Measurements from ENCODE around the gene COLEC11. TPM values are rescaled to one million over a fixed set of nuclear protein-coding genes. Genes with fewer than 3 reads are reported as not detected.

COLEC11 gene
- total RNA-seq, 1 donor from 2014 or later = 0.26 TPM

- DNase-seq (ENCODE audit: low read depth) (no peak), FAIRE-seq (no peak)
- Histone ChIP-seq H3K27me3 (ENCODE audit: control insufficient read depth, insufficient read depth, low read length) (peaks cover 5% of the 10 kb centered on the region), H3K36me3 (ENCODE audit: control insufficient read depth, insufficient read depth, low read length) (no peaks in the 10 kb centered on the region), H3K4me3 (ENCODE audit: low read depth, low read length) (no peak overlapping the region)
- no peak for TF ChIP-seq CTCF (IDR thresholded peaks at IDR 0.05; ENCODE audit: insufficient read depth, low read length, severe bottlenecking)
These were observed 41.8 kb downstream of the COLEC11 start for GRCh38 chr2:3636586-3637310.

- FAIRE-seq (no peak), DNase-seq (ENCODE audit: low read depth) (no peak)
- Histone ChIP-seq H3K36me3 (ENCODE audit: control insufficient read depth, insufficient read depth, low read length) (no peaks in the 10 kb centered on the region), H3K4me3 (ENCODE audit: low read depth, low read length) (no peak overlapping the region), H3K27me3 (ENCODE audit: control insufficient read depth, insufficient read depth, low read length) (peaks cover 5% of the 10 kb centered on the region)
- TF ChIP-seq CTCF (IDR thresholded peaks at IDR 0.05; ENCODE audit: insufficient read depth, low read length, severe bottlenecking) = no peak
These were observed 42.4 kb downstream of the COLEC11 start for GRCh38 chr2:3637311-3637675.

- Histone ChIP-seq H3K27me3 (ENCODE audit: control insufficient read depth, insufficient read depth, low read length) (peaks cover 5% of the 10 kb centered on the region), H3K4me3 (ENCODE audit: low read depth, low read length) (no peak overlapping the region)
- no peak for DNase-seq (ENCODE audit: low read depth)
These were observed 43.0 kb downstream of the COLEC11 start for GRCh38 chr2:3637692-3638455.

GRCh38 chr2:3638456-3638810 lies 43.5 kb downstream of the COLEC11 start:
- DNase-seq (ENCODE audit: low read depth) (no peak), FAIRE-seq (no peak)
- no peak for TF ChIP-seq CTCF (IDR thresholded peaks at IDR 0.05; ENCODE audit: insufficient read depth, low read length, severe bottlenecking)
- peaks cover 5% of the 10 kb centered on the region for H3K27me3 ChIP-seq (ENCODE audit: control insufficient read depth, insufficient read depth, low read length)
- no peak overlapping the region for H3K4me3 ChIP-seq (ENCODE audit: low read depth, low read length)
- H3K36me3 ChIP-seq (ENCODE audit: control insufficient read depth, insufficient read depth, low read length) = no peaks in the 10 kb centered on the region

More at GRCh38 chr2:3637692-3638455, 43.0 kb downstream of the COLEC11 start:
- FAIRE-seq = no peak
- no peaks in the 10 kb centered on the region for H3K36me3 ChIP-seq (ENCODE audit: control insufficient read depth, insufficient read depth, low read length)
- no peak for TF ChIP-seq CTCF (IDR thresholded peaks at IDR 0.05; ENCODE audit: insufficient read depth, low read length, severe bottlenecking)

GRCh38 chr2:3639015-3639630 lies 44.2 kb downstream of the COLEC11 start:
- H3K36me3 ChIP-seq (ENCODE audit: control insufficient read depth, insufficient read depth, low read length) = no peaks in the 10 kb centered on the region
- no peak for TF ChIP-seq CTCF (IDR thresholded peaks at IDR 0.05; ENCODE audit: insufficient read depth, low read length, severe bottlenecking)
- H3K27me3 ChIP-seq (ENCODE audit: control insufficient read depth, insufficient read depth, low read length) = peaks cover 5% of the 10 kb centered on the region
- no peak for DNase-seq (ENCODE audit: low read depth)
- no peak overlapping the region for H3K4me3 ChIP-seq (ENCODE audit: low read depth, low read length)
- no peak for FAIRE-seq
